Fibroblast of lung (primary cell): ENCODE measurements around the gene FREM2. TPM values are rescaled to one million over a fixed set of nuclear protein-coding genes. Genes with fewer than 3 reads are reported as not detected.

Experiments
- DNase-seq, 2 donors: peaks; one replicate each; pipeline versions ENCODE4 v3.0.0 to v3.0.0-alpha.2; 2010; ENCODE audit warnings: low read depth in 2 of 2
- H2AFZ ChIP-seq: 2 replicates; pipeline ENCODE4 v1.5.1; 2012; ENCODE audit warnings: low read length, control low read depth, inconsistent platforms
- H3K27ac ChIP-seq: 2 replicates; pipeline ENCODE4 v1.5.1; 2011; ENCODE audit warnings: low read length, control low read depth; ENCODE audit not compliant: insufficient read depth
- H3K27me3 ChIP-seq: 2 replicates; pipeline ENCODE4 v1.5.1; 2011; ENCODE audit warnings: mild to moderate bottlenecking, low read length; ENCODE audit not compliant: control insufficient read depth, insufficient read depth
- H3K36me3 ChIP-seq: 2 replicates; pipeline ENCODE4 v1.5.1; 2011; ENCODE audit warnings: low read length; ENCODE audit not compliant: control insufficient read depth, insufficient read depth
- H3K4me1 ChIP-seq: 2 replicates; pipeline ENCODE4 v1.5.1; 2011; ENCODE audit warnings: low read length; ENCODE audit not compliant: control insufficient read depth, insufficient read depth; ENCODE audit errors: extremely low read depth
- H3K4me2 ChIP-seq: 2 replicates; pipeline ENCODE4 v1.5.1; 2011; ENCODE audit warnings: low read length, control low read depth; ENCODE audit not compliant: insufficient read depth; ENCODE audit errors: extremely low read depth
- H3K4me3 ChIP-seq, 4 experiments: fragments of 200-600 bp in 1 of 4; sonication (generic) in 1 of 4; replicated peaks in 1 of 4; 2 replicates each; pipeline ENCODE4 v1.5.1; 2011 to 2016; ENCODE audit warnings: low read length in 4 of 4, low read depth in 3 of 4, mild to moderate bottlenecking in 3 of 4, control low read depth in 2 of 4, inconsistent platforms in 1 of 4, mixed read lengths in 1 of 4; ENCODE audit not compliant: insufficient read depth in 1 of 4; ENCODE audit errors: control extremely low read depth in 1 of 4
- H3K79me2 ChIP-seq: 2 replicates; pipeline ENCODE4 v1.5.1; 2012; ENCODE audit warnings: mild to moderate bottlenecking, low read length, inconsistent platforms; ENCODE audit not compliant: control insufficient read depth, insufficient read depth
- H3K9ac ChIP-seq: 2 replicates; pipeline ENCODE4 v1.5.1; 2011; ENCODE audit warnings: mild to moderate bottlenecking, low read length, control low read depth; ENCODE audit not compliant: insufficient read depth
- H3K9me3 ChIP-seq: 2 replicates; pipeline ENCODE4 v1.5.1; 2012; ENCODE audit warnings: low read depth, low read length; ENCODE audit not compliant: control insufficient read depth, insufficient read depth
- H4K20me1 ChIP-seq: 2 replicates; pipeline ENCODE4 v1.5.1; 2011; ENCODE audit warnings: low read length; ENCODE audit not compliant: control insufficient read depth, insufficient read depth; ENCODE audit errors: extremely low read depth
- EZH2 ChIP-seq: IDR thresholded peaks from 2 replicates; pipeline ENCODE4 v1.5.1; 2012; ENCODE audit warnings: low read length, control low read depth, mild to moderate bottlenecking; ENCODE audit errors: missing control alignments
- polyA plus RNA-seq, 2 donors: library from polyadenylated mRNA; depleted of rRNA in 1 of 2; stranded (reverse) in 1 of 2; unstranded in 1 of 2; fragments of >200 nt; gene quantifications; 2 replicates each; pipeline ENCODE4 v1.2.1, GENCODE V29; 2011 to 2012; ENCODE audit warnings: missing spikeins in 1 of 2
- total RNA-seq: library from RNA; depleted of rRNA; stranded (reverse); fragments of >200 nt; gene quantifications from 2 replicates; pipeline ENCODE4 v1.2.1, GENCODE V29; 2014
- TF ChIP-seq, protein P1 (sequence below), 2 donors: IDR thresholded peaks in 1 of 2; conservative IDR thresholded peaks in 1 of 2; 1 replicate in 1 of 2; 2 replicates in 1 of 2; pipeline ENCODE4 v1.5.1; 2011 to 2012; ENCODE audit warnings: low read length in 2 of 2, control low read depth in 1 of 2, inconsistent platforms in 1 of 2, low read depth in 1 of 2, mild to moderate bottlenecking in 1 of 2

The FREM2 gene
- total and polyA plus RNA-seq, 2 donors (not counting 1 experiment from before 2014, with no cell fraction given) = under 0.01 TPM

DNA sequence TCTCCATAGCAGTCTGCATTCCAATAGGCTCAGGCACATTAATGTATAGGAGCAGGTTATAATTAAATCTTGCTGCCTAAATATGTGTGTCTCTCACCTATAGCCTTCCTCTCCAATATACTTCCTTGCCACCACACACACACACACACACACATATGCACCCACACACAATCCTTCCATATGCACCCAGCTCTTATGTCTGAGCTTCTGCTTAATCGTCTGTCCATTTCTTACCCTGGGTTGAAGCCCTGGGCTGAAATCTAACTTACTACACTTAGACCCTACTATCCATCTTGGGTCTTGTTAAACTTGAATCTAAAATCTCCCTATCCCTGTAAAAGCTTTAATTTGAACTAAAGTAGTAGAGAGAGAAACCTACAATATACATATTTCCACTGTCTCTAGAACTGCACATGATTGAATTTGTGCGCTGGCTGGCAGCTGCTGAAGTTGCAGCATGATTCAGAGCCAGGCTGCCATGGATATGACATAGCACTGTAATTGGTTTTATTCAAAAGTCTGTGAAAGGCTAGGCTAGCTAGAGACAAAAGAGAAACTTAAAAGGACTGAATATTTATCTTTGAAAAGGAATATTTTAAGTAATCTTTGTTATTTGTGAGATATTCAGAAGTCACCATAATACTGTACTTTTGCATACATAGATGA lies 25.7 kb upstream of the FREM2 start:
- Histone ChIP-seq H3K27ac (no peak overlapping the region), H4K20me1 (no peaks in the 10 kb centered on the region), H3K79me2 (no peaks in the 10 kb centered on the region), H3K36me3 (no peaks in the 10 kb centered on the region), H3K9ac (no peak overlapping the region), H3K4me3 (no peak overlapping the region), H3K4me1 (no peaks in the 10 kb centered on the region), H2AFZ (no peak overlapping the region), H3K27me3 (no peaks in the 10 kb centered on the region), H3K9me3 (no peaks in the 10 kb centered on the region), H3K4me2 (no peak overlapping the region)
- DNase-seq = peak in 1 of 2 donors; percentile 38
- no peak for TF ChIP-seq EZH2
- TF ChIP-seq, protein P1, sequence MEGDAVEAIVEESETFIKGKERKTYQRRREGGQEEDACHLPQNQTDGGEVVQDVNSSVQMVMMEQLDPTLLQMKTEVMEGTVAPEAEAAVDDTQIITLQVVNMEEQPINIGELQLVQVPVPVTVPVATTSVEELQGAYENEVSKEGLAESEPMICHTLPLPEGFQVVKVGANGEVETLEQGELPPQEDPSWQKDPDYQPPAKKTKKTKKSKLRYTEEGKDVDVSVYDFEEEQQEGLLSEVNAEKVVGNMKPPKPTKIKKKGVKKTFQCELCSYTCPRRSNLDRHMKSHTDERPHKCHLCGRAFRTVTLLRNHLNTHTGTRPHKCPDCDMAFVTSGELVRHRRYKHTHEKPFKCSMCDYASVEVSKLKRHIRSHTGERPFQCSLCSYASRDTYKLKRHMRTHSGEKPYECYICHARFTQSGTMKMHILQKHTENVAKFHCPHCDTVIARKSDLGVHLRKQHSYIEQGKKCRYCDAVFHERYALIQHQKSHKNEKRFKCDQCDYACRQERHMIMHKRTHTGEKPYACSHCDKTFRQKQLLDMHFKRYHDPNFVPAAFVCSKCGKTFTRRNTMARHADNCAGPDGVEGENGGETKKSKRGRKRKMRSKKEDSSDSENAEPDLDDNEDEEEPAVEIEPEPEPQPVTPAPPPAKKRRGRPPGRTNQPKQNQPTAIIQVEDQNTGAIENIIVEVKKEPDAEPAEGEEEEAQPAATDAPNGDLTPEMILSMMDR (conservative IDR thresholded peaks at IDR 0.05 in 1 of 2, IDR thresholded peaks at IDR 0.05 in 1 of 2; ENCODE audit: low read depth in 1 of 2, low read length in 2 of 2) = no peak

- Histone ChIP-seq H3K36me3 (no peaks in the 10 kb centered on the region), H3K4me1 (no peaks in the 10 kb centered on the region), H3K79me2 (no peaks in the 10 kb centered on the region), H3K27ac (no peak overlapping the region), H4K20me1 (no peaks in the 10 kb centered on the region), H2AFZ (no peak overlapping the region), H3K9ac (no peak overlapping the region), H3K4me2 (no peak overlapping the region), H3K27me3 (no peaks in the 10 kb centered on the region), H3K9me3 (no peaks in the 10 kb centered on the region), H3K4me3 (no peak overlapping the region)
- peak; percentile 84 to 87 for DNase-seq
- TF ChIP-seq, protein P1 (conservative IDR thresholded peaks at IDR 0.05 in 1 of 2, IDR thresholded peaks at IDR 0.05 in 1 of 2; ENCODE audit: low read depth in 1 of 2, low read length in 2 of 2) = no peak
- TF ChIP-seq EZH2 = no peak
Observed at GRCh38 chr13:38662362-38662761, 24.5 kb upstream of the FREM2 start.

DNA sequence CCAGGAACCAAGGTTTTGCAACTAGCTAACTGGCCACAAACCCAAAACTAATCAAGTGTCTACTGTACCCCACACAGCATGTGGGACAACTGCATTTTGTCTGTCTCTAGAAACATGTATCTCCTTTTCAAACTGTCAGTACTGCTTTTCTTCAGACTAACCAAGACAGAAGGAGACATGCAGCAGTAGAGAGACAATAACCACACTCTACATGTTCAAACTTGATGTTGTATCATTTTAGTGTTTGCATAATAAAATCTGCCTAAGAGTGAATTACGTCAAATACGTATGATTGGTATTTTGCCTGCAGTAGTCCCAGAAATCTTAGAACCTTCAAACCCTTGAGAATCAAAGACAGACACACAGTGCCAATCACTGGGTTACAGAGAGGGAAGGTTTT lies 22.0 kb upstream of the FREM2 start:
- H3K27me3 ChIP-seq = no peaks in the 10 kb centered on the region
- H3K4me1 ChIP-seq = no peaks in the 10 kb centered on the region
- no peaks in the 10 kb centered on the region for H3K36me3 ChIP-seq
- H2AFZ ChIP-seq = no peak overlapping the region
- H3K9me3 ChIP-seq = no peaks in the 10 kb centered on the region
- no peak overlapping the region for H3K4me3 ChIP-seq
- H3K9ac ChIP-seq = no peak overlapping the region
- no peak overlapping the region for H3K27ac ChIP-seq
- H3K4me2 ChIP-seq = no peak overlapping the region
- DNase-seq = no peak
- TF ChIP-seq, protein P1 (conservative IDR thresholded peaks at IDR 0.05 in 1 of 2, IDR thresholded peaks at IDR 0.05 in 1 of 2; ENCODE audit: low read depth in 1 of 2, low read length in 2 of 2) = no peak
- TF ChIP-seq EZH2 = no peak
- H4K20me1 ChIP-seq = no peaks in the 10 kb centered on the region
- H3K79me2 ChIP-seq = no peaks in the 10 kb centered on the region
